Islet precursor cell (in vitro differentiated cells): ENCODE data around the gene SEPTIN7.

ENCODE experiments used
- DNase-seq: peaks from one replicate; pipeline ENCODE4 v3.0.0-alpha.2; 2018

SEPTIN7 gene

DNA sequence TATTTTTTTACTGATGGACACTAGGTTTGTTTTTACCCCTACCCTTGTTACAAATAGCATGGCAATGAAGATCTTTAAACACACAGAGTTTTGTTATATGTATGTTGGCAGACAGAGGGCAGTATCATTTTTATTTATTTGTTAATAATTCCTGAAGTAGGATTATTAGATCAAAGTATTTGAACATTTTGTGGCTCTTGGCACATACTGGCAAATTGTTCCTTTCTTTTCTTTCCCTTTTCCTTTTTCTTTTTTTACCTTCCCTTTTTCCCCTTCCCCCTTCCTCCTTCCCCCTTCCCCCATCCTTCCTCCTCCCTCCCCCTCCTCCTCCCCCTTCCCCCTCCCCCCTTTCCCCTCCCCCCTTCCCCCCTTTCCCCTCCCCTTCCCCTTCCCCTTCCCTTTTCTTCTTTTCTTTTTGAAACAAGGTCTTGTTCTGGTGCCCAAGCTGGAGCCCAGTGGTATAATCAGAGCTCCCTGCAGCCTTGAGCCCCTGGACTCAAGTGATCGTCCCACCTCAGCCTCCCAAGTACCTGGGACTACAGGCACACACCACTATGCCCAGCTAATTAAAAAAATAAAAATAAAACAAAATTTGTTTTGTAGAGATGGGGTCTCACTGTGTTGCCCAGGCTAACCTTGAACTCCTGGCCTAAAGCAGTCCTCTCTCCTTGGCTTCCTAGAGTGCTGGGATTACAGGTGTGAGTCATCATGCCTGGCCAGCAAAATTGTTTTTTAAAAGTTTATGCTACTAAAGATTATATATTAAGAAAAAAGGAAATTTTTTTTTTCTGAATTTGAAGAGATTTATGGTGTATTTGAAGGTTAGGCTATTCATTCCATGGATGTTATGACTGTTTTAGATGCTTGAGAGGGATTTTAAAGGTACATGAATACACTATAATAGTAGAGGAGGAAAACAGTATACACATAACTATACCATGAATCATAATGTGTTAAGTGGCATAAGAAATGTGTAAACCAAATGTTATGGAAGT lies 39.3 kb downstream of the SEPTIN7 start:
- no peak for DNase-seq

DNA sequence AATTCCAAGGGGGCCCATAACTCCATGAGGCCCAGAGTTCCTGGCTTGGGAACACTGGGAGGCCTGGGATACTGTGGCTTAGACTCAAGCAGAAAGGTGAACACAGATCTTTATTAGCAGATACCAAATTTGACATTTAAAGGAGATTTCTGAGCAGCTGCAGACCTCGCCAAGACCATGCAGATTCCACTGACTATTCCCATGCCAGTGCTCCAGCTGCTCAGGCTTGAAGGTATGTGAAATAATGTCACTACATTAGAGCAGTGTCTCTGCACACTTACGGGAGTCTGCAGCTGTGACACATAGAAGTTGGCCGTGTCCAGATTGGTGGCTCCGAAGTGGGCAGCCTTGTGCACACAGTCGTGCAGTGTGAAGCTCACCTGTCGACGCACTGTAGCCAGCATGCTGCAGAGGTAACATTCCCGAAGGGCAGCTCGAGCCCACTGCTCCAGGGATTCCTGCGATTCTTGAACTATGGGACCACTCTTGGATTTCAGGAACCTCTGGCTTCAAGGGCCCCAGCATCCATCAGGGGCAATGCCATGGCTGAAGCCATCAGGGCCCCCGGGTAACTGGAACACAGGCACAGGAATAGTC lies 46.1 kb downstream of the SEPTIN7 start:
- no peak for DNase-seq

DNA sequence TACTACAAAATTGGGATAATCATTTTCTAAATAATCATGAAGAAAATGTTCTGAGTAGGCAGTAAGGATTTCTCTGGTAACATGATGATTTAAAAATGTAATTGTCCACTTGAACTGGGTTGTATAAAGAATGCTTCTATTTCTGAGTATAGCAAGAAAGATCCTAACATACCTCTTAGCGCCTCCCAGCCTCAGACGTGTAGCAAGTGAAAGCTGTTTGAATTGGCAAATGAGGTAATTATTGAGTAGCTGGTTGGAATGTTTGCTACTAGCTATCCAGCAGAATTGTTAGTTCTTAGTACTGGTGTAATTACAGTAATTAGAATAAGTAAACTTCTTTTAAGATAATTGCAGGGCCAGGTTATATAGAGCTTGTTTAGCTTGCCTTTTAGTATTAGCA lies 47.9 kb downstream of the SEPTIN7 start:
- DNase-seq = no peak

DNA sequence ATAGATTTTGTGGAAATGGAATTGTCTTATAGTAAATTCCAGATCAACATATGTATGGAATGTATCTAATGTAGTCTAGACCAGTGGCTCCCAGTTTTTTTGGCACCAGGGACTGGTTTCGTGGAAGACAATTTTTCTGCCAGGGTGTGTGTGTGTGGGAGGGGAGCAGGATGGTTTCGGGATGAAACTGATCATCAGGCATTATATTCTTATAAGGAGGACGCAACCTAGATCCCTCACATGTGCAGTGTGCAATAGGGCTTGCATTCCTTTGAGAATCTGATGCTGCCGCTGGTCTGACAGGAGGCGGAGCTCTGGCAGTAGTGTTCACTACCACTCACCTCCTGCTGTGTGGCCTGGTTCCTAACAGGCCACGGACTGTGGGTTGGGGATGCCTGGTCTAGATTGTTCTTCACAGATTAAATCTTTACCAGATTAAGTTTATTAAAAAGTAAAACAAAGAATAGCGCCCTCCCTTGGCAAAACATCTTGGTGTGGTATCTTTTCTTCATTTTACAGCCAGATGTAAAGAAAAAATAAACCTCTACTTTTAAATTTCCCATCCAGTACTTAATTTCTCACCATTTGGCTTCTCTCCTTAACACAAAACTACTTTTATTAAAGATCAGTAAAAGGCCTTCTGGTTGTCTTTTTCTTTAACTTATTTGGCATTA lies 48.4 kb downstream of the SEPTIN7 start:
- DNase-seq = peak; percentile 70

DNA sequence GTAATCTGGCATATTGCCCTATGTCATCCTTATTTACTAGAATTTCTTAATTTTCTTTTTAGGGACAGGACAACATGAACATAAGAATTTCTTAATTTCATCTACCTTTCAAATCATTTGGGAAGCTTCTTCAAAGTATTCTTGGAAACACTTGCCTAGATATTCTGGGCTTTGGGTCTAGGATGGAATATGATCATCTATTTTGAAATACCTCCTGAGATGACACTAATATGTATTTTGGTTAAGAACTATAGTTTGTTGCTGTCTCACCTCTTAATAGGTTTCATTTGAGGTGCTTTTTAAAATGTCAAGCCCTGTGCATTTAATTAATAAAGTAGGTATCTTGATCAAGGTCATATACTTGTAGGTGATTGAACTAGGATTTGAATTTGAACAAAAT lies 49.1 kb downstream of the SEPTIN7 start:
- no peak for DNase-seq
